Stimulated activated CD8-positive, alpha-beta memory T cell treated with anti-CD3 and anti-CD28 coated beads, Interleukin-15, amount 100 ng/mL, for 48 hours (primary cell): ENCODE measurements around the gene FETUB.

Experiments used
- DNase-seq, 2 donors: peaks; one replicate each; pipeline ENCODE4 v3.0.0-alpha.2; 2020; ENCODE audit warnings: low read depth in 2 of 2

FETUB gene

GRCh38 chr3:186639778-186640472, at the start of gene FETUB:
TSS of gene FETUB (plus strand) at chr3:186640399. CDS start at chr3:186640461, 62 bp downstream.
- no peak for DNase-seq

DNA sequence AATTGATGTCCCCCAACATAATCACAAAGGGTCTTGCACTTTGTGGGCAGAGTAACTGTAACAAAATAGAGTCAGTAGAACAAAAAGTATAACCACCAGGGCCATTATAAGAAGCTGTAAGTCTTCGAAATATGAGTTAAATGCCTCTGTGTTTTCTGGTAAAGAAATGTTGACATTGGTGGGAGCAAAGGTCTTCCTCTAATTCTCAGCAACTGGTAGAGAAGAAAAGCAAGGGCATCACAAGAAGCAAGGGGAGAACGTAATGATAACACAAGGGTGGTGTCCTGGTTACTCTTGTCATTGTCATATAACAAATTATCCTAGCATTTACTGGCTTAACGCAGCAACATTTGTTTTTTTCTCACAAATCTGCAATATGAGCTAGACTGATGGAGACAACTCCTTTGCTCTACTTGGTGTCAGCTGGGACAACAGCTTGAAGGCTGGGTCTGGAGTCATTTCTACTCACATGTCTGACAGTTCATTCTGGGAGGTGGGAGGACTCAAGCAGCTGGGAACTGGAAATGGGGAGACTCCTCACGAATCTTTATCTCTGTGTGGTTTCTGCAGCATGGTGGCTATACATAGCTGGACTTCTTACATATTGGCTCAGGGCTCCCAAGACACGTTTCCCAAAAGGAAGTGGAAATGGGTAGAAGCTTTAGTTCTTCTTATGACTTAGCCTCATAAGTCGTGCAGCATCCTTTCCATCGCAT, 49.5 kb upstream of the FETUB start:
- no peak for DNase-seq

DNA sequence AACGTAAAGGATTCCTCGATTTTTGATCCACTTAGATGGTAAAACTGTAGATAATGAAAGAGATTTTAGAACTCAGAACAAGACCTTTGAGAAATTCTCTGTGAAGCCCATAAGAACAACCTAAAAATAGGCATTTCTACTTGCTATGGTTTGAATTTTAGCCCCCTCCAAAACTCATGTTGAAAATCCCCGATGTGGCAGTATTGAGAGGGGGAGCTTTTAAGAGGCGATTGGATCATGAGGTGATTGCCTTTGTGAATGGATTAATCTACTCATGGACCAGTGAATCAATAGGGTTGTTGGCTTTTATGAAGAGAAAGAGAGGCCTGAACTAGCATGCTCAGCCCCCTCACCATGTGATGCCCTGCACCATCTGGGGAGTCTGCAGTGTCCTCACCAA, 47.5 kb upstream of the FETUB start:
- DNase-seq, result no peak

GRCh38 chr3:186593862-186594261, 46.3 kb upstream of the FETUB start:
- no peak for DNase-seq

GRCh38 chr3:186594591-186595113, 45.5 kb upstream of the FETUB start:
- no peak for DNase-seq

DNA sequence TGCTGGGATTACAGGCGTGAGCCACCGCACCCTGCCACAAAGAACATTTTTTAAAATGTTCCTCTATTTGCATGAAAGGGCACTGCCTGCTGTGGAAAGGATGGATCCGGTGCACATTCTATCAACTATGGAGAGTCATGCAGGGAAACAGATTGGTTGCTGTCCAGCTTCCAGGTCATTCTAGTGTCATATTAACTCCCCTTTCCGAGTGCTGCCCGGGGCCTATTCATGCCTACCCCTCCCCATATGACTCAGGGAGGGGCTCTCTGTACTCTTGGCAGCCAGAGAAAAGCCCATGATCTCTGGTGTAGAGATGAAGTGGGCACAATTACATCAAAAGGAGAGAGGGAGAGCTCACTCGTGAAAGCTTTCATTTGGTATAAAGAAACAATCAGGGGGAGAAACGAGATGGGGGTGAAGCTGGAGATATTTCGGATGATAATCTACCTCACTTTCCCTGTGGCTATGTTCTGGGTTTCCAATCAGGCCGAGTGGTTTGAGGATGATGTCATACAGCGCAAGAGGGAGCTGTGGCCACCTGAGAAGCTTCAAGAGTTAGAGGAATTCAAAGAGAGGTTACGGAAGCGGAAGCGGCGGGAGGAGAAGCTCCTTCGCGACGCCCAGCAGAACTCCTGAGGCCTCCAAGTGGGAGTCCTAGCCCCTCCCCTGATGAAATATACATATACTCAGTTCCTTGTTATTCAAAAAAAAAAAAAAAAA, 43.5 kb upstream of the FETUB start:
- DNase-seq, result no peak

- no peak for DNase-seq
Observed at GRCh38 chr3:186598108-186598784, 42.0 kb upstream of the FETUB start.

DNA sequence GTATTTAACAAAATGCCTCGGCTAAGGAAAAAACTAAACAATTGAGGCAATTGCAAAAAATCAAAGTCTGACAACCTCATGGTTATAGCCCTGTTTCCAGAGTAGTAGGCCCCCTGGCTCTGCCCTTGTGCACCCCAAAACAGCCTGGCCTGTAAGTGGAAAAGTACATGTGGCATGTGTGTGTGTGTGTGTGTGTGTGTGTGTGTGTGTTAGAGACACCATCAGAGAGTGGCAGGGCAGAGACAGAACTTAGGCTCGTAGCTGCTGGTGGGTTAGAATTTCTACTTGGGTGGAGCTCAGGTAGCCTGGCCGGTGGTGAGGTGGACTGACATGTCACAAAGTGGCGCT, 41.4 kb upstream of the FETUB start:
- no peak for DNase-seq

DNA sequence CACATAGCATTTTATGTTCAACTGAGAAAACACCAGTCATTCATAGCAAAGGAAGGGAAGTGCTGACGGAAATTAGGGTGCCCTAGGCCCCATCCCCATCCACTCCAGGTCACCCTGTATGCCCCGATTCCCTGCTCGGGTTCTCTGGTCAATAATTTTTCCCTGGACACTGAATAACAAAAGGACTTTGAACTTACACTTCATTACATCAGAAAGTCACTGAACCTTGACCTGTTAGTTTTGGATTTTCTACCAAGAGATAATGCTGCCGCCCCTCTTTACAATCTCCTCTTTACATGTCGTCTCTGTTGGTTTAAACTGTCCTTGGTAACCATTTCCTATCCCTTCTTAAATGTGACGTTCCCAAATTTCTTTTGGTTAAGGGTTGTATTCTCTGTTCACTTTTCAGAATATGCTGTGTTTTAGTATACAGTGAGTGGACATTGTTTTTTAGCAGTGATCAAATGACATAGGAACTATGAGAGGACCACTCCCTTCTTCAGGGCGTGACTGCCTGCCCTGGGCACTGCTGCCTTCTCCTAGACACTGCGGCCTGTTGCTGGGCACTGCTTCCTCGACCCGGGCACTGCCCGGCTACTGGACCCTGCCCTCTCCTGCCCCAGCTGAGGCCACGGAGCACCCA, 40.9 kb upstream of the FETUB start:
- no peak for DNase-seq

DNA sequence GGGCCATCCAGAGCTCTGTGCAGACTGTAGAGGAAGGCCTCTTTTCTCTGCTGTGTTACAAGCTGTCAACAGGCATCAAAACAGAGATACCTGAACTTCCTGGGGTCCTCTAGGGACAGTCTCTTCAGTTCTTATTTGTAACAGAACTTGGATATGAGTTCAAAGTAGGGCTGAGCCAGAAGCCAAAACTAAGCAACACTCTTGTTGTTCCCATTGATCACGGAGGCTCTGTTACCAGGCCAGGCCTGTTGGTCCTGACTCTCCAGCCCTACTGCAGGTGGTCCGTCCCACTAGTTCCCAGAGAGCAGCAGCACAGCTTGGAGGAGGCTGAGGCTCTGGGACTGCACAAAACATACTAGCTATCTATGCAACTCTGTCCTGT, 40.4 kb upstream of the FETUB start:
- no peak for DNase-seq

DNA sequence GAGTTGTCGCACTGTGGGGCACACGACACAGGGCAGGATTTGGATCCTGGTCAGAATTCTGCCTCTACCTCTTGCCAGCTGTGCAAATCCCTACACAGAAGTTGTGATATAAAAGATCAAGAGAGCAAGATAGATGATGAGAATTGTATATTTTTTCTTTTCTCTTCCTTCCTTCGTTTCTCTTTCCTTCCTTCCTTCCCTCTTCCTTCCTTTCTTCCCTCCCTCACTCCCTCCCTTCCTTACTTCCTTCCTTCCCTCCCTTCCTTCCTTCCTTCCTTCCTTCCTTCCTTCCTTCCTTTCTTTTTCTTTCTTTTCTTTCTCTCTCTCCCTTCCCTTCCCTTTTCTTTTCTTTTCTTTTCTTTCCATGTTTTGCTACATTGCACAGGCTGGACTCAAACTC, 39.3 kb upstream of the FETUB start:
- DNase-seq, result no peak

GRCh38 chr3:186603159-186603558, 37.0 kb upstream of the FETUB start:
- DNase-seq, result no peak

- no peak for DNase-seq
Observed at GRCh38 chr3:186605078-186605477, 35.1 kb upstream of the FETUB start.

DNA sequence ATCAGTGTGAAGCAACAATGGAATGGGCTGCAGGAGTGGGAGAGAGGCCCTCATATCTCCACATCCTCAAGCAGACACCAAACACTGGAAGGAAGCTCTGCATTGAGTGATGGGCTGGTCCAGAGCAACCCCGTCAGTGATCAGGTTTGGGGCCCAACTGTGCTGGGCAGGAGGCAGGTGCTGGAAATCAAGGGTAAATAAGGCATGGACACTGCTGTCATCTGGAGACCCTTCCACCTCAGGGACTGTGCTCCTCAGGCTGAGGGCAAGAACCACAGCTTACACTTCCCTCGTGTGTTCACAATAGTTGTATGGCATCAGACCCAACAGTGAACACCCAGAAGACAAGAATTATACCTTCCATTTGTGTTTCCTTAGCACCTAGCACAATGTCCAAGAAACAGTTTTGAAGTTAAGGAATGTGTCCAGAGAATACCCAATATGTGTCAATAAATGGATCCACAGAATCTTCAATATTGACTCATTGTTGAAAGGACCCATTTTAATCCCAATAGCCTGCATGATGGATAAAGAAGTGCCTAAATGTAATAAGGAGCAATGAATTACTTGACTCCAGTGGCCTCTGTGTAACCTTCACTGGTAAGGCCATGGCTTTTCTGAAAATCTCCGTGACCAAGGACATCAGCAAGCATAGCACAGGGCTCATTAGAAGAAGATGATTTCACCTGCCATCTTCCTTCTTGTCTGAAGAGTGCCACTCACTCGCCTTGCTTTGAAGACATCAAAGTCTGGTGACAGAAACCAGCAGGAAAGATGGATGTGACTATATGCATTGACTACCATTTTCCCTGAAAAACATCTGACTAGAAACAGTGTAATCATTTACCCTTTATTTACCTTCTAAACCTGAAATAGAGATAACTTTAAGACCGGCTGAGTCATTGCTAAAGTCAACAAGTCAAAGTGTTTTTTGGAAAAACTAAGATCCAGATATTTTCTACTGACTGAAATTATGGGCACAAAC, 34.3 kb upstream of the FETUB start:
- DNase-seq, result no peak

GRCh38 chr3:186608624-186609215, 31.5 kb upstream of the FETUB start:
- DNase-seq, result no peak

- DNase-seq, result no peak
Observed at GRCh38 chr3:186609247-186609868, 30.8 kb upstream of the FETUB start.

DNA sequence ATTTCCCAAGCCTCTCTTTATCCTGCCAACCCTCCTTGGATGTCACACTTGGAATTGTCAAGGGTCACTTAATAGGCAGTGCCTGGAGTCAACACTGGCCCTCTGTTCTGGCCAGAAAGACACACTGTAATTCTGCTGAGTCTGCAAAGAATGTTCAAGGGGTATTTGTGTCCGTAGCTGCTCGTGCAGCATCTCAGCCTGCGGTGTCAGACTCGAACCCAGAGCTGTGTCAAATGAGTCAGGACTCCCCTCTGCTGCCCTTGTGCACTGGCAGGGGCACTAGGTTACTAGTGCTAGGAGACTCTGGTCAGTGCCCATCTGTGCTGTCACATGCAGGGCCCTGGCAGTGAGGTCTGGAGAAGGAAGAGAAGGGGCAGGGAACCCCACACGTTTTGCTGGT, 28.1 kb upstream of the FETUB start:
- DNase-seq, result no peak

- no peak for DNase-seq
Observed at GRCh38 chr3:186612721-186613636, 27.2 kb upstream of the FETUB start, which contains the start of gene AHSG. TSS of gene AHSG (plus strand) at chr3:186613060. CDS start at chr3:186613142, 82 bp downstream.
